ENCODE results near the gene COQ8B.

GRCh38 chr19:40683437-40683836 is 33.2 kb downstream of the COQ8B start:
- no peak for TF ChIP-seq YY1 (IDR thresholded peaks at IDR 0.05; ENCODE audit: insufficient read depth, insufficient read length)
- TF ChIP-seq ZNF274 (IDR thresholded peaks at IDR 0.05; ENCODE audit: low read depth, low read length): no peak
- no peak for TF ChIP-seq SUZ12 (IDR thresholded peaks at IDR 0.05; ENCODE audit: extremely low read depth, insufficient read depth, insufficient read length)

All from NT2/D1 (cell line).